ENCODE measurements around the gene SLC5A11. TPM values are rescaled to one million over a fixed set of nuclear protein-coding genes. Genes with fewer than 3 reads are reported as not detected.

SLC5A11 gene
- total and polyA plus RNA-seq, 2 of the 13 experiments (the other 11 are each of a cell fraction or from before 2014, with no cell fraction given): 1.2 to 3.3 TPM

DNA sequence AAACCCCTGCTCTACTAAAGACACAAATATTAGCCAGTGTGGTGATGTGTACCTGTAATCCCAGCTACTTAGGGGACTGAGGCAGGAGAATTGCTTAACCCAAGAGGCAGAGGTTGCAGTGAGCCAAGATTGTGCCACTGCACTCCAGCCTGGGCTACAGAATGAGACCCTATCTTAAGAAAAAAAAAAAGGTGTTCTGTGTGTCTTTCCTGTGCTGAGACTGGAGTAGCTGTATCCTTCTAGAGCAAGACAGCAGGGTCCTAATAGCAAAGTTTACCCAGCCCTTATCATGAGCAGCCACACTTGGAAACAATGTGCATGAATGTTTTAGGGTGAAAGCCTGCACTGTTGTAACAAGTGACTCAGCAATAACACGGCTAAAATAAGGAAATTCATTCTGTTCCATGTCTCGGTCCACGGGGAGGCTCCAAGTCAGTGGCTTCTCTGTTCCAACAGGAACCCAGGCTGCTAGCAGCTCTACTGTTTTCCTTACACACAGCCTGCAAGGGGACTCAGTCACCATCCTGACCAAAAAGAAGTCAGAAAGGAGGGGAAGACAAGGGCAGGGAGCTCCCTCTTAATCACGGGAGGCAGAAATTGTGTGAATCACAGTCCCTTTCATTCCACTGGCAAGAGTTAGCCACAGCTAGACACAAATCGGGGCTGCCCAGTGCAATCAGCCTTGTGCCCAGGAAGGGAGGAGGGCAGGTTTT is 7.1 kb upstream of the SLC5A11 start (continued):
- TF ChIP-seq MAFK (conservative IDR thresholded peaks at IDR 0.05 in 1 of 2, IDR thresholded peaks at IDR 0.05 in 1 of 2; ENCODE audit: low read length in 2 of 2): peak; percentile 89 to 97
- peak; percentile 94 for TF ChIP-seq NFE2 (CRISPR knock-in tag; IDR thresholded peaks at IDR 0.05)
- TF ChIP-seq, protein P1, sequence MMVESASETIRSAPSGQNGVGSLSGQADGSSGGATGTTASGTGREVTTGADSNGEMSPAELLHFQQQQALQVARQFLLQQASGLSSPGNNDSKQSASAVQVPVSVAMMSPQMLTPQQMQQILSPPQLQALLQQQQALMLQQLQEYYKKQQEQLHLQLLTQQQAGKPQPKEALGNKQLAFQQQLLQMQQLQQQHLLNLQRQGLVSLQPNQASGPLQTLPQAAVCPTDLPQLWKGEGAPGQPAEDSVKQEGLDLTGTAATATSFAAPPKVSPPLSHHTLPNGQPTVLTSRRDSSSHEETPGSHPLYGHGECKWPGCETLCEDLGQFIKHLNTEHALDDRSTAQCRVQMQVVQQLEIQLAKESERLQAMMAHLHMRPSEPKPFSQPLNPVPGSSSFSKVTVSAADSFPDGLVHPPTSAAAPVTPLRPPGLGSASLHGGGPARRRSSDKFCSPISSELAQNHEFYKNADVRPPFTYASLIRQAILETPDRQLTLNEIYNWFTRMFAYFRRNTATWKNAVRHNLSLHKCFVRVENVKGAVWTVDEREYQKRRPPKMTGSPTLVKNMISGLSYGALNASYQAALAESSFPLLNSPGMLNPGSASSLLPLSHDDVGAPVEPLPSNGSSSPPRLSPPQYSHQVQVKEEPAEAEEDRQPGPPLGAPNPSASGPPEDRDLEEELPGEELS (CRISPR knock-in tag; IDR thresholded peaks at IDR 0.05): peak; percentile 43; the same call in 1 of the 2 replicates
- TF ChIP-seq, protein P2, sequence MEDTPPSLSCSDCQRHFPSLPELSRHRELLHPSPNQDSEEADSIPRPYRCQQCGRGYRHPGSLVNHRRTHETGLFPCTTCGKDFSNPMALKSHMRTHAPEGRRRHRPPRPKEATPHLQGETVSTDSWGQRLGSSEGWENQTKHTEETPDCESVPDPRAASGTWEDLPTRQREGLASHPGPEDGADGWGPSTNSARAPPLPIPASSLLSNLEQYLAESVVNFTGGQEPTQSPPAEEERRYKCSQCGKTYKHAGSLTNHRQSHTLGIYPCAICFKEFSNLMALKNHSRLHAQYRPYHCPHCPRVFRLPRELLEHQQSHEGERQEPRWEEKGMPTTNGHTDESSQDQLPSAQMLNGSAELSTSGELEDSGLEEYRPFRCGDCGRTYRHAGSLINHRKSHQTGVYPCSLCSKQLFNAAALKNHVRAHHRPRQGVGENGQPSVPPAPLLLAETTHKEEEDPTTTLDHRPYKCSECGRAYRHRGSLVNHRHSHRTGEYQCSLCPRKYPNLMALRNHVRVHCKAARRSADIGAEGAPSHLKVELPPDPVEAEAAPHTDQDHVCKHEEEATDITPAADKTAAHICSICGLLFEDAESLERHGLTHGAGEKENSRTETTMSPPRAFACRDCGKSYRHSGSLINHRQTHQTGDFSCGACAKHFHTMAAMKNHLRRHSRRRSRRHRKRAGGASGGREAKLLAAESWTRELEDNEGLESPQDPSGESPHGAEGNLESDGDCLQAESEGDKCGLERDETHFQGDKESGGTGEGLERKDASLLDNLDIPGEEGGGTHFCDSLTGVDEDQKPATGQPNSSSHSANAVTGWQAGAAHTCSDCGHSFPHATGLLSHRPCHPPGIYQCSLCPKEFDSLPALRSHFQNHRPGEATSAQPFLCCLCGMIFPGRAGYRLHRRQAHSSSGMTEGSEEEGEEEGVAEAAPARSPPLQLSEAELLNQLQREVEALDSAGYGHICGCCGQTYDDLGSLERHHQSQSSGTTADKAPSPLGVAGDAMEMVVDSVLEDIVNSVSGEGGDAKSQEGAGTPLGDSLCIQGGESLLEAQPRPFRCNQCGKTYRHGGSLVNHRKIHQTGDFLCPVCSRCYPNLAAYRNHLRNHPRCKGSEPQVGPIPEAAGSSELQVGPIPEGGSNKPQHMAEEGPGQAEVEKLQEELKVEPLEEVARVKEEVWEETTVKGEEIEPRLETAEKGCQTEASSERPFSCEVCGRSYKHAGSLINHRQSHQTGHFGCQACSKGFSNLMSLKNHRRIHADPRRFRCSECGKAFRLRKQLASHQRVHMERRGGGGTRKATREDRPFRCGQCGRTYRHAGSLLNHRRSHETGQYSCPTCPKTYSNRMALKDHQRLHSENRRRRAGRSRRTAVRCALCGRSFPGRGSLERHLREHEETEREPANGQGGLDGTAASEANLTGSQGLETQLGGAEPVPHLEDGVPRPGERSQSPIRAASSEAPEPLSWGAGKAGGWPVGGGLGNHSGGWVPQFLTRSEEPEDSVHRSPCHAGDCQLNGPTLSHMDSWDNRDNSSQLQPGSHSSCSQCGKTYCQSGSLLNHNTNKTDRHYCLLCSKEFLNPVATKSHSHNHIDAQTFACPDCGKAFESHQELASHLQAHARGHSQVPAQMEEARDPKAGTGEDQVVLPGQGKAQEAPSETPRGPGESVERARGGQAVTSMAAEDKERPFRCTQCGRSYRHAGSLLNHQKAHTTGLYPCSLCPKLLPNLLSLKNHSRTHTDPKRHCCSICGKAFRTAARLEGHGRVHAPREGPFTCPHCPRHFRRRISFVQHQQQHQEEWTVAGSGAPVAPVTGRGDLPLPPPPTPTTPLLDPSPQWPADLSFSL (CRISPR knock-in tag; IDR thresholded peaks at IDR 0.05): no peak
- TF ChIP-seq, protein P3, sequence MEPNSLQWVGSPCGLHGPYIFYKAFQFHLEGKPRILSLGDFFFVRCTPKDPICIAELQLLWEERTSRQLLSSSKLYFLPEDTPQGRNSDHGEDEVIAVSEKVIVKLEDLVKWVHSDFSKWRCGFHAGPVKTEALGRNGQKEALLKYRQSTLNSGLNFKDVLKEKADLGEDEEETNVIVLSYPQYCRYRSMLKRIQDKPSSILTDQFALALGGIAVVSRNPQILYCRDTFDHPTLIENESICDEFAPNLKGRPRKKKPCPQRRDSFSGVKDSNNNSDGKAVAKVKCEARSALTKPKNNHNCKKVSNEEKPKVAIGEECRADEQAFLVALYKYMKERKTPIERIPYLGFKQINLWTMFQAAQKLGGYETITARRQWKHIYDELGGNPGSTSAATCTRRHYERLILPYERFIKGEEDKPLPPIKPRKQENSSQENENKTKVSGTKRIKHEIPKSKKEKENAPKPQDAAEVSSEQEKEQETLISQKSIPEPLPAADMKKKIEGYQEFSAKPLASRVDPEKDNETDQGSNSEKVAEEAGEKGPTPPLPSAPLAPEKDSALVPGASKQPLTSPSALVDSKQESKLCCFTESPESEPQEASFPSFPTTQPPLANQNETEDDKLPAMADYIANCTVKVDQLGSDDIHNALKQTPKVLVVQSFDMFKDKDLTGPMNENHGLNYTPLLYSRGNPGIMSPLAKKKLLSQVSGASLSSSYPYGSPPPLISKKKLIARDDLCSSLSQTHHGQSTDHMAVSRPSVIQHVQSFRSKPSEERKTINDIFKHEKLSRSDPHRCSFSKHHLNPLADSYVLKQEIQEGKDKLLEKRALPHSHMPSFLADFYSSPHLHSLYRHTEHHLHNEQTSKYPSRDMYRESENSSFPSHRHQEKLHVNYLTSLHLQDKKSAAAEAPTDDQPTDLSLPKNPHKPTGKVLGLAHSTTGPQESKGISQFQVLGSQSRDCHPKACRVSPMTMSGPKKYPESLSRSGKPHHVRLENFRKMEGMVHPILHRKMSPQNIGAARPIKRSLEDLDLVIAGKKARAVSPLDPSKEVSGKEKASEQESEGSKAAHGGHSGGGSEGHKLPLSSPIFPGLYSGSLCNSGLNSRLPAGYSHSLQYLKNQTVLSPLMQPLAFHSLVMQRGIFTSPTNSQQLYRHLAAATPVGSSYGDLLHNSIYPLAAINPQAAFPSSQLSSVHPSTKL (CRISPR knock-in tag; IDR thresholded peaks at IDR 0.05): peak; percentile 86
- TF ChIP-seq, protein P4, sequence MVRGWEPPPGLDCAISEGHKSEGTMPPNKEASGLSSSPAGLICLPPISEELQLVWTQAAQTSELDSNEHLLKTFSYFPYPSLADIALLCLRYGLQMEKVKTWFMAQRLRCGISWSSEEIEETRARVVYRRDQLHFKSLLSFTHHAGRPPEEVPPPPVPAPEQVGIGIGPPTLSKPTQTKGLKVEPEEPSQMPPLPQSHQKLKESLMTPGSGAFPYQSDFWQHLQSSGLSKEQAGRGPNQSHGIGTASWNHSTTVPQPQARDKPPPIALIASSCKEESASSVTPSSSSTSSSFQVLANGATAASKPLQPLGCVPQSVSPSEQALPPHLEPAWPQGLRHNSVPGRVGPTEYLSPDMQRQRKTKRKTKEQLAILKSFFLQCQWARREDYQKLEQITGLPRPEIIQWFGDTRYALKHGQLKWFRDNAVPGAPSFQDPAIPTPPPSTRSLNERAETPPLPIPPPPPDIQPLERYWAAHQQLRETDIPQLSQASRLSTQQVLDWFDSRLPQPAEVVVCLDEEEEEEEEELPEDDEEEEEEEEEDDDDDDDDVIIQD (CRISPR knock-in tag; IDR thresholded peaks at IDR 0.05; ENCODE audit: low read depth): 0 out of 2 replicates have a peak, but pooled peaks have one; percentile 16
- no peak for TF ChIP-seq GPN1 (CRISPR knock-in tag; IDR thresholded peaks at IDR 0.05; ENCODE audit: borderline replicate concordance)
- TF ChIP-seq NFIB (CRISPR knock-in tag; IDR thresholded peaks at IDR 0.05; ENCODE audit: borderline replicate concordance): no peak

All from HepG2 (cell line).